Parathyroid adenoma (tissue), 2 donors: ENCODE measurements around the gene PEPD.

Experiments
- H2AFZ ChIP-seq: fragments of 300-600 bp; sonication (generic); one replicate; pipeline ENCODE4 v1.7.0; 2017; ENCODE audit warnings: antibody characterized with exemption, mild to moderate bottlenecking
- H3K27ac ChIP-seq: fragments of 300-600 bp; sonication (generic); one replicate; pipeline ENCODE4 v1.7.0; 2017
- H3K27me3 ChIP-seq: fragments of 300-600 bp; sonication (generic); one replicate; pipeline ENCODE4 v1.7.0; 2017; ENCODE audit warnings: low read length; ENCODE audit not compliant: control insufficient read depth, insufficient read depth
- H3K36me3 ChIP-seq: fragments of 300-600 bp; sonication (generic); one replicate; pipeline ENCODE4 v1.7.0; 2017; ENCODE audit warnings: low read length; ENCODE audit not compliant: control insufficient read depth, insufficient read depth
- H3K4me1 ChIP-seq: fragments of 300-600 bp; sonication (generic); one replicate; pipeline ENCODE4 v1.7.0; 2017; ENCODE audit warnings: control low read depth
- H3K4me2 ChIP-seq: fragments of 300-600 bp; sonication (generic); one replicate; pipeline ENCODE4 v1.7.0; 2017; ENCODE audit warnings: low read length
- H3K4me3 ChIP-seq: fragments of 300-600 bp; sonication (generic); one replicate; pipeline ENCODE4 v1.7.0; 2017; ENCODE audit warnings: low read depth, low read length
- H3K79me2 ChIP-seq: fragments of 300-600 bp; sonication (generic); one replicate; pipeline ENCODE4 v1.7.0; 2017; ENCODE audit warnings: control low read depth
- H3K9ac ChIP-seq: fragments of 300-600 bp; sonication (generic); one replicate; pipeline ENCODE4 v1.7.0; 2017; ENCODE audit warnings: mild to moderate bottlenecking
- H3K9me3 ChIP-seq: fragments of 300-600 bp; sonication (generic); one replicate; pipeline ENCODE4 v1.7.0; 2017; ENCODE audit warnings: low read length; ENCODE audit not compliant: control insufficient read depth
- CTCF ChIP-seq: fragments of 300-600 bp; sonication (generic); IDR thresholded peaks from one replicate; pipeline ENCODE4 v1.7.0; 2017; ENCODE audit warnings: antibody characterized with exemption, mild to moderate bottlenecking
- donor health status: primary hyperparathyroidism.

PEPD gene

GRCh38 chr19:33506498-33506897, 15.1 kb downstream of the PEPD start:
- no peaks in the 10 kb centered on the region for H3K79me2 ChIP-seq
- H3K27ac ChIP-seq: no peak overlapping the region
- H3K27me3 ChIP-seq: no peaks in the 10 kb centered on the region
- H3K4me3 ChIP-seq: no peak overlapping the region
- H3K9ac ChIP-seq: no peak overlapping the region
- H2AFZ ChIP-seq: no peak overlapping the region
- no peak for TF ChIP-seq CTCF
- no peaks in the 10 kb centered on the region for H3K36me3 ChIP-seq
- H3K4me1 ChIP-seq: peaks cover 15% of the 10 kb centered on the region
- H3K4me2 ChIP-seq: no peak overlapping the region
- H3K9me3 ChIP-seq: no peaks in the 10 kb centered on the region

- Histone ChIP-seq H3K4me3 (no peak overlapping the region), H2AFZ (no peak overlapping the region), H3K9ac (no peak overlapping the region), H3K9me3 (no peaks in the 10 kb centered on the region), H3K27ac (no peak overlapping the region), H3K27me3 (no peaks in the 10 kb centered on the region), H3K36me3 (no peaks in the 10 kb centered on the region), H3K79me2 (no peaks in the 10 kb centered on the region), H3K4me1 (peaks cover 15% of the 10 kb centered on the region), H3K4me2 (no peak overlapping the region)
- no peak for TF ChIP-seq CTCF
Observed at GRCh38 chr19:33505823-33506222, 15.8 kb downstream of the PEPD start.

GRCh38 chr19:33505148-33505547, 16.4 kb downstream of the PEPD start:
- no peaks in the 10 kb centered on the region for H3K9me3 ChIP-seq
- no peak overlapping the region for H2AFZ ChIP-seq
- no peaks in the 10 kb centered on the region for H3K27me3 ChIP-seq
- no peak overlapping the region for H3K9ac ChIP-seq
- no peak for TF ChIP-seq CTCF
- H3K27ac ChIP-seq: no peak overlapping the region
- no peak overlapping the region for H3K4me3 ChIP-seq
- H3K79me2 ChIP-seq: no peaks in the 10 kb centered on the region
- peaks cover 15% of the 10 kb centered on the region for H3K4me1 ChIP-seq
- H3K4me2 ChIP-seq: no peak overlapping the region
- H3K36me3 ChIP-seq: no peaks in the 10 kb centered on the region

- TF ChIP-seq CTCF: no peak
Observed at GRCh38 chr19:33504058-33504444, 17.5 kb downstream of the PEPD start.

GRCh38 chr19:33503433-33504057, 18.0 kb downstream of the PEPD start:
- TF ChIP-seq CTCF: no peak

More at GRCh38 chr19:33504058-33504444, 17.5 kb downstream of the PEPD start:
- no peak overlapping the region for H2AFZ ChIP-seq
- H3K9me3 ChIP-seq: no peaks in the 10 kb centered on the region
- peaks cover 15% of the 10 kb centered on the region for H3K4me1 ChIP-seq
- no peak overlapping the region for H3K27ac ChIP-seq
- no peak overlapping the region for H3K9ac ChIP-seq
- no peaks in the 10 kb centered on the region for H3K27me3 ChIP-seq
- H3K79me2 ChIP-seq: no peaks in the 10 kb centered on the region
- no peak overlapping the region for H3K4me2 ChIP-seq
- H3K36me3 ChIP-seq: no peaks in the 10 kb centered on the region
- no peak overlapping the region for H3K4me3 ChIP-seq

More at GRCh38 chr19:33503433-33504057, 18.0 kb downstream of the PEPD start:
- Histone ChIP-seq H3K9me3 (no peaks in the 10 kb centered on the region), H3K9ac (no peak overlapping the region), H3K4me3 (no peak overlapping the region), H2AFZ (no peak overlapping the region), H3K27ac (no peak overlapping the region), H3K27me3 (no peaks in the 10 kb centered on the region), H3K4me1 (peaks cover 15% of the 10 kb centered on the region), H3K79me2 (no peaks in the 10 kb centered on the region), H3K4me2 (no peak overlapping the region), H3K36me3 (no peaks in the 10 kb centered on the region)
